Kidney (tissue), 14 donors: ENCODE results near the gene TMEM178A. TPM values are rescaled to one million over a fixed set of nuclear protein-coding genes. Genes with fewer than 3 reads are reported as not detected.
A peak's percentile ranks its signal among the peaks of the same experiment; 100 is the strongest.

Experiments used
- DNase-seq, 5 donors: peaks; one replicate each; pipeline ENCODE4 v3.0.0-alpha.2; 2013 to 2020
- FAIRE-seq: peaks from 2 replicates; lab custom pipeline; 2012; peaks lifted over from hg19 to GRCh38; lab: Jason Lieb, UNC
- H3K27ac ChIP-seq, 2 donors: one replicate each; pipeline ENCODE4 v1.7.0; 2013; ENCODE audit warnings: low read depth in 2 of 2, low read length in 2 of 2, inconsistent platforms in 1 of 2
- H3K27me3 ChIP-seq: one replicate; pipeline ENCODE4 v1.7.1; 2013; ENCODE audit warnings: low read length, inconsistent platforms; ENCODE audit not compliant: control insufficient read depth, insufficient read depth
- H3K36me3 ChIP-seq, 3 donors: one replicate each; pipeline versions ENCODE4 v1.7.0 to v1.7.1; 2013; ENCODE audit warnings: low read length in 3 of 3, control low read depth in 1 of 3, inconsistent platforms in 1 of 3; ENCODE audit not compliant: insufficient read depth in 3 of 3, control insufficient read depth in 2 of 3
- H3K4me1 ChIP-seq, 3 donors: one replicate each; pipeline versions ENCODE4 v1.7.0 to v1.7.1; 2013; ENCODE audit warnings: low read length in 3 of 3, inconsistent platforms in 1 of 3, low read depth in 1 of 3; ENCODE audit not compliant: control insufficient read depth in 2 of 3, insufficient read depth in 2 of 3
- H3K4me3 ChIP-seq, 3 donors: one replicate each; pipeline versions ENCODE4 v1.7.0 to v1.8.1; 2013; ENCODE audit warnings: low read length in 3 of 3, control low read depth in 1 of 3, inconsistent platforms in 1 of 3
- H3K9ac ChIP-seq, 3 donors: one replicate each; pipeline versions ENCODE4 v1.7.0 to v1.7.1; 2013; ENCODE audit warnings: low read length in 3 of 3, control low read depth in 1 of 3, inconsistent platforms in 1 of 3
- H3K9me3 ChIP-seq, 3 donors: one replicate each; pipeline versions ENCODE4 v1.7.0 to v1.7.1; 2013; ENCODE audit warnings: low read length in 3 of 3, control low read depth in 1 of 3, inconsistent platforms in 1 of 3; ENCODE audit not compliant: control insufficient read depth in 2 of 3, insufficient read depth in 1 of 3
- intact Hi-C: fragments of 100-400 bp; cut with DNase I; formaldehyde crosslinking; loops from one replicate; pipeline ENCODE4 v1.11.1; 2022
- polyA plus RNA-seq: library from polyadenylated mRNA; stranded (reverse); fragments of 350-450 nt; fragmentation: Illumina TruSeq; extraction: RNeasy Lipid Tissue Mini Kit (QIAGEN cat#74804); gene quantifications from one replicate; pipeline ENCODE4 v1.2.3, GENCODE V29; 2014; ENCODE audit warnings: low read depth, low replicate concordance; ENCODE audit not compliant: insufficient read depth
- total RNA-seq: library from RNA; stranded (reverse); fragmentation: NEBNext Ultra II Directional; extraction: Animal tissue kit (Norgen Biotek cat#: 25700); gene quantifications from one replicate; pipeline ENCODE4 v1.2.1, GENCODE V29; 2021
- TF ChIP-seq, protein P1 (sequence below): IDR thresholded peaks from 3 replicates; pipeline ENCODE4 v1.5.1; 2012; ENCODE audit warnings: mild to moderate bottlenecking, moderate library complexity, borderline replicate concordance; ENCODE audit not compliant: insufficient read depth; ENCODE audit errors: extremely low read depth
- donor health status: control.
- donor health status: control.
- donor health status: control.
- donor health status: control.
- donor health status: control.
- donor health status: DM: yes; HTN: yes; CAD: no.
- donor health status: Normal renal cell carcinoma (clear cell type).

TMEM178A gene
- total and polyA plus RNA-seq, 2 donors from 2014 or later, result 5.7 to 48.0 TPM

DNA sequence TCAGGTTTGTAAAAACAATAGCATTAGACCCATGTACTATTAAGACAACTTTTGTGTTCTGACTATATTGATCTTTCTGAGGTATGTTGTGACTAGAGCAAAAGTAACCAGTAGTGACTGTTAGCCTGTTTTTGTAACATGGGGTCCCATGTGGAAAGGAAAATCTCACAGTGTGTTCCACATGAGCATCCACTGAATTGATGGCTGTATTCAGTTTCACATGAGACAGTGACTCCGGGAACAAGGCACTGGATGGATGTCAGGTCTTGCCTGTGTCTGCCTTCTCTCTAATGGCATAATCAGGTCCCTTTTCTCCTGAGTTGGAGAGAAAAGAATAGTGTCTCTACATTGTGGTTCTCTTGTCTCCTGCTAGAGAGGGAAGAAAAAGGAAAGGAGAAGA lies 27.5 kb downstream of the TMEM178A start:
- H3K27ac ChIP-seq, result no peak overlapping the region
- FAIRE-seq, result no peak

DNA sequence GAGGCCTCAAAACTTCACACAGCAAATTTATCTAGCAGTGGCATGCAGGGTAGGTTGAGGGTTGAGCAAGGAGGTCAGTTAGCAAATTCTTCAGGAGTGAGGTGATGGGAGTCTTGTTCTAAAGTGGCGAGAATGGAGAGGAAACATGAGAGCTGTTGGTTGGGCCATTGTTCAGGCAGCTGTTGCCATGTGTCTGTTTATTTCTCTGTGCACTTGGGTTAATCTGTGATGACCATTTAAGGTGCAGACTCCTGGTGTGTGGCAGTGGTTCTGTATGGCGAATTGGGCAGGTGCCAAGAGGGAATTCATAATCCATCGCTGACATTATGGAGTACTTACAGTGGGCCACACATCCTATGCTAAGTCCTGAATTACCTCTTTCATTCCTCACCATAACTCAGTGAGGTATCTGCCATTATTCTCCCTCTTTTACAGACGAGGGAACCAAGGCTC lies 30.4 kb downstream of the TMEM178A start:
- TF ChIP-seq, protein P1, sequence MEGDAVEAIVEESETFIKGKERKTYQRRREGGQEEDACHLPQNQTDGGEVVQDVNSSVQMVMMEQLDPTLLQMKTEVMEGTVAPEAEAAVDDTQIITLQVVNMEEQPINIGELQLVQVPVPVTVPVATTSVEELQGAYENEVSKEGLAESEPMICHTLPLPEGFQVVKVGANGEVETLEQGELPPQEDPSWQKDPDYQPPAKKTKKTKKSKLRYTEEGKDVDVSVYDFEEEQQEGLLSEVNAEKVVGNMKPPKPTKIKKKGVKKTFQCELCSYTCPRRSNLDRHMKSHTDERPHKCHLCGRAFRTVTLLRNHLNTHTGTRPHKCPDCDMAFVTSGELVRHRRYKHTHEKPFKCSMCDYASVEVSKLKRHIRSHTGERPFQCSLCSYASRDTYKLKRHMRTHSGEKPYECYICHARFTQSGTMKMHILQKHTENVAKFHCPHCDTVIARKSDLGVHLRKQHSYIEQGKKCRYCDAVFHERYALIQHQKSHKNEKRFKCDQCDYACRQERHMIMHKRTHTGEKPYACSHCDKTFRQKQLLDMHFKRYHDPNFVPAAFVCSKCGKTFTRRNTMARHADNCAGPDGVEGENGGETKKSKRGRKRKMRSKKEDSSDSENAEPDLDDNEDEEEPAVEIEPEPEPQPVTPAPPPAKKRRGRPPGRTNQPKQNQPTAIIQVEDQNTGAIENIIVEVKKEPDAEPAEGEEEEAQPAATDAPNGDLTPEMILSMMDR, result no peak
- DNase-seq, result peak in 4 of 5 donors; percentile 48 to 84 (median 70)

More for the DNA sequence above, 27.5 kb downstream of the TMEM178A start:
- Histone ChIP-seq H3K9me3 (no peaks in the 10 kb centered on the region), H3K27me3 (no peaks in the 10 kb centered on the region), H3K36me3 (no peaks in the 10 kb centered on the region), H3K4me3 (no peak overlapping the region), H3K9ac (no peak overlapping the region), H3K4me1 (peaks cover 0 to 7% (median 4%) of the 10 kb centered on the region in 3 donors)
- peak in 3 of 5 donors; percentile 66 to 88 (median 80) for DNase-seq
- TF ChIP-seq, protein P1, result no peak
- intact Hi-C loops, result no loop called here

DNA sequence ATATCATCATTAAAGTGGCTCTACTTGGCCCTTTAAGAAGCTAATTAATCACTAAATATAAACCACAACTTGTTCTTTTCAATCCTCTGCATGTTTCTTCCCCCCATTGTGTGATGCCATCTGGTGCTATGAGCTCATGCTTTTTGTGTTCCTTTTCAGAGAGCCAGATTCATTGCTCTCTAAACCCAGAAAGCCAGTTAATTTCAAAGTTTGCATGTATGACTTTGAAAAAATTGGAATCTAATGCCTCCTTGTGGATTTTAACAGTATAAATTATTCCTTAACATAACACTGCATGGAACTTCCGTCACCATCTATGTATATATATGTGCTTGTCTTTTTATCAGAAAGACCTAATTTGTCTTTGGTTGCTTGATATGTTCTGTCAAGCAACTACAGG lies 31.1 kb downstream of the TMEM178A start:
- FAIRE-seq, result peak; percentile 55

More for the DNA sequence above, 30.4 kb downstream of the TMEM178A start:
- Histone ChIP-seq H3K27me3 (no peaks in the 10 kb centered on the region), H3K9me3 (no peaks in the 10 kb centered on the region), H3K27ac (no peak overlapping the region), H3K36me3 (no peaks in the 10 kb centered on the region), H3K4me3 (no peak overlapping the region), H3K9ac (no peak overlapping the region), H3K4me1 (peaks cover 0 to 7% (median 4%) of the 10 kb centered on the region in 3 donors)
- intact Hi-C loops, result no loop called here
- no peak for FAIRE-seq

More for the DNA sequence above, 31.1 kb downstream of the TMEM178A start:
- intact Hi-C loops, result no loop called here
- Histone ChIP-seq H3K4me3 (no peak overlapping the region), H3K27me3 (no peaks in the 10 kb centered on the region), H3K9me3 (peaks cover 0 to 6% (median 0%) of the 10 kb centered on the region in 3 donors), H3K36me3 (no peaks in the 10 kb centered on the region), H3K4me1 (peaks cover 0 to 7% (median 4%) of the 10 kb centered on the region in 3 donors), H3K9ac (no peak overlapping the region), H3K27ac (no peak overlapping the region)
- TF ChIP-seq, protein P1, result peak; percentile 26
- peak in 2 of 5 donors; percentile 62 to 88 for DNase-seq
